PC-3 (cell line): Measurements from ENCODE around the gene COX4I1. TPM values are rescaled to one million over a fixed set of nuclear protein-coding genes. Genes with fewer than 3 reads are reported as not detected.

ENCODE experiments used
- ATAC-seq: fragments of 200-7000 bp; cut with Tn5 transposase; 2 replicates; pipeline ENCODE4 v1.9.1; 2020; ENCODE audit warnings: mild to moderate bottlenecking, moderate library complexity
- BruUV-seq: library from RNA; stranded (reverse); fragments of 400-500 nt; replicated peaks from 2 replicates; lab custom pipeline; 2021; lab: Mats Ljungman, UMichigan
- CTCF ChIA-PET: fragments of 300-600 bp; sonication (Branson Sonifier 250); formaldehyde crosslinking; loops from one replicate; lab custom pipeline; 2022; ENCODE audit warnings: antibody characterized with exemption; lab: Charles Lee
- POLR2A ChIA-PET: fragments of 300-600 bp; sonication (Branson Sonifier 250); formaldehyde crosslinking; loops from one replicate; lab custom pipeline; 2022; ENCODE audit warnings: antibody characterized with exemption; ENCODE audit not compliant: unreplicated experiment; lab: Charles Lee
- DNase-seq: peaks from one replicate; pipeline ENCODE4 v3.0.0-alpha.2; 2015
- H2AFZ ChIP-seq: fragments of 300-600 bp; sonication (generic); 2 replicates; pipeline ENCODE4 v1.6.0; 2016; ENCODE audit warnings: antibody characterized with exemption, low read length
- H3F3A ChIP-seq: fragments of 300-600 bp; sonication (generic); one replicate; pipeline ENCODE4 v1.6.0; 2017; ENCODE audit warnings: antibody characterized with exemption, low read length, control low read depth, mild to moderate bottlenecking; ENCODE audit not compliant: unreplicated experiment
- H3K27ac ChIP-seq: fragments of 300-600 bp; sonication (generic); 2 replicates; pipeline ENCODE4 v1.5.1; 2016; ENCODE audit warnings: mild to moderate bottlenecking, low read length
- H3K27me3 ChIP-seq: fragments of 300-600 bp; sonication (generic); 2 replicates; pipeline ENCODE4 v1.6.1; 2016; ENCODE audit warnings: low read length, mixed read lengths
- H3K36me3 ChIP-seq: fragments of 300-600 bp; sonication (generic); 2 replicates; pipeline ENCODE4 v1.6.1; 2016; ENCODE audit warnings: low read depth, mixed run types, low read length, mixed read lengths
- H3K4me1 ChIP-seq: fragments of 300-600 bp; sonication (generic); 2 replicates; pipeline ENCODE4 v1.5.1; 2016; ENCODE audit warnings: low read length; ENCODE audit not compliant: insufficient read depth
- H3K4me2 ChIP-seq: fragments of 300-600 bp; sonication (generic); 2 replicates; pipeline ENCODE4 v1.6.0; 2016; ENCODE audit warnings: low read length
- H3K4me3 ChIP-seq: fragments of 300-600 bp; sonication (generic); 2 replicates; pipeline ENCODE4 v1.5.1; 2016; ENCODE audit warnings: mild to moderate bottlenecking, low read length, mixed read lengths
- H3K79me2 ChIP-seq: fragments of 300-600 bp; sonication (generic); 2 replicates; pipeline ENCODE4 v1.6.1; 2017; ENCODE audit warnings: low read length, mixed read lengths
- H3K9ac ChIP-seq: fragments of 300-600 bp; sonication (generic); 2 replicates; pipeline ENCODE4 v1.6.0; 2016; ENCODE audit warnings: mild to moderate bottlenecking, low read length
- H3K9me2 ChIP-seq: fragments of 300-600 bp; sonication (generic); replicated peaks from 2 replicates; pipeline ENCODE4 v1.6.1; 2016; ENCODE audit warnings: mixed run types, low read length, mixed read lengths
- H3K9me3 ChIP-seq: fragments of 300-600 bp; sonication (generic); 2 replicates; pipeline ENCODE4 v1.6.1; 2016; ENCODE audit warnings: low read length, mixed read lengths
- H4K20me1 ChIP-seq: fragments of 300-600 bp; sonication (generic); 2 replicates; pipeline ENCODE4 v1.6.1; 2016; ENCODE audit warnings: low read length, mixed read lengths
- CTCF ChIP-seq: fragments of 300-600 bp; sonication (generic); conservative IDR thresholded peaks from 2 replicates; pipeline ENCODE4 v1.5.1; 2017; ENCODE audit warnings: antibody characterized with exemption, low read depth, mild to moderate bottlenecking, low read length
- EZH2 ChIP-seq: fragments of 300-600 bp; sonication (generic); IDR thresholded peaks from one replicate; pipeline ENCODE4 v1.6.1; 2017; ENCODE audit warnings: antibody characterized with exemption, mild to moderate bottlenecking, low read length; ENCODE audit not compliant: unreplicated experiment
- EZH2phosphoT487 ChIP-seq: fragments of 300-600 bp; sonication (generic); IDR thresholded peaks from 2 replicates; pipeline ENCODE4 v1.6.1; 2018; ENCODE audit warnings: mild to moderate bottlenecking, antibody characterized with exemption, low read length, borderline replicate concordance
- intact Hi-C: fragments of 100-400 bp; cut with micrococcal nuclease; formaldehyde crosslinking; loops from 2 replicates; pipeline ENCODE4 v1.9.0; 2023
- total RNA-seq: library from RNA; depleted of rRNA; stranded (reverse); fragments of >200 nt; gene quantifications from 2 replicates; pipeline ENCODE4 v1.2.3, GENCODE V29; 2014

COX4I1 gene
- total RNA-seq, 1 experiment from 2014 or later: 598 TPM

- Histone ChIP-seq H3K27me3 (peaks cover 69% of the 10 kb centered on the region), H3K9me2 (no peaks in the 10 kb centered on the region), H3K4me1 (no peaks in the 10 kb centered on the region), H3F3A (no peaks in the 10 kb centered on the region), H3K9me3 (no peaks in the 10 kb centered on the region), H3K4me2 (no peak overlapping the region), H3K9ac (no peak overlapping the region), H3K27ac (no peak overlapping the region), H2AFZ (no peak overlapping the region), H3K4me3 (no peak overlapping the region), H4K20me1 (no peaks in the 10 kb centered on the region), H3K36me3 (no peaks in the 10 kb centered on the region), H3K79me2 (no peaks in the 10 kb centered on the region)
- ATAC-seq: no peak
- ChIA-PET POLR2A (no interaction called here), CTCF (no interaction called here)
- no peak for TF ChIP-seq EZH2
- no peak for TF ChIP-seq EZH2phosphoT487
- no TSS peak for BruUV-seq
- DNase-seq: no peak
- intact Hi-C loops: no loop called here
Measured at GRCh38 chr16:85832570-85833218, 33.2 kb downstream of the COX4I1 start.

DNA sequence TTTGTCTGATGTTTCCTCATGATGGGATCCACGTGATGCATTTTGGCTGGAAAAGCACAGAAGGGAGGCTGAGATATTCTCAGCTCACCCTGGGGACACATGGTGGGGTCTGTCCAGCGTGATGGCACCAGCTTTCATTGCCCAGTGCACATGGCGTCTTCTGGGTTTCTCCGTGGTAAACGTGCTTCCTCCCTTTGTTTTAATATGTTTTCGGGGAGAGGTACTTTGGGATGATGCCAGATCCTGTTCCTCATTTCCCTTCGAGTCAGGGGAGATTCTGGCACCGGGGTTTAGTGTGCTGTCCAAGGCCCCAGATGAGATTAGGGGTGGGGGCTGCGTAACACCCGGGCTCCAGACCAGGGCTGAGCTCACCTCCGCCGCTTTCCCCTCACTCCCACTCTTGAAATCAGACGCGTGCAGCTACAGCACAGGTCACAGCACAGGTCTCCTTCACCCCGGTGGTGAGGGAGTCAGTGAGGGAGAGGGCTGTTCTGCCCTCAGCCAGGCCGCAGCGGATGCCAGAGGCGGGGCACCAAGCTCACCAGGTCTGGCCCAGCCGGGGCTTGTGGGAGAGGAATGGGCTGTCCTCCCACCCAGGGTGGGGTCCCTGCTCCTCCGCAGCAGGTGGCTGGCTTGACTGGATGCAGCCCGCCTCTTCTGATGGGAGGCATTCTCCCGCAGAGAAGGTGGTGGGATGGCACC is 33.9 kb downstream of the COX4I1 start:
- H3K9me2 ChIP-seq: no peaks in the 10 kb centered on the region
- H3K4me3 ChIP-seq: no peak overlapping the region
- no peak overlapping the region for H3K4me2 ChIP-seq
- TF ChIP-seq EZH2: no peak
- TF ChIP-seq CTCF: no peak
- ChIA-PET CTCF (no interaction called here), POLR2A (no interaction called here)
- no peaks in the 10 kb centered on the region for H4K20me1 ChIP-seq
- no TSS peak for BruUV-seq
- no peaks in the 10 kb centered on the region for H3F3A ChIP-seq
- H3K36me3 ChIP-seq: no peaks in the 10 kb centered on the region
- no peak overlapping the region for H3K9ac ChIP-seq
- H3K9me3 ChIP-seq: no peaks in the 10 kb centered on the region
- H3K27me3 ChIP-seq: peaks cover 69% of the 10 kb centered on the region
- H3K27ac ChIP-seq: no peak overlapping the region
- DNase-seq (no peak), ATAC-seq (no peak)
- H3K4me1 ChIP-seq: no peaks in the 10 kb centered on the region
- intact Hi-C loops: no loop called here
- H3K79me2 ChIP-seq: no peaks in the 10 kb centered on the region
- H2AFZ ChIP-seq: no peak overlapping the region

DNA sequence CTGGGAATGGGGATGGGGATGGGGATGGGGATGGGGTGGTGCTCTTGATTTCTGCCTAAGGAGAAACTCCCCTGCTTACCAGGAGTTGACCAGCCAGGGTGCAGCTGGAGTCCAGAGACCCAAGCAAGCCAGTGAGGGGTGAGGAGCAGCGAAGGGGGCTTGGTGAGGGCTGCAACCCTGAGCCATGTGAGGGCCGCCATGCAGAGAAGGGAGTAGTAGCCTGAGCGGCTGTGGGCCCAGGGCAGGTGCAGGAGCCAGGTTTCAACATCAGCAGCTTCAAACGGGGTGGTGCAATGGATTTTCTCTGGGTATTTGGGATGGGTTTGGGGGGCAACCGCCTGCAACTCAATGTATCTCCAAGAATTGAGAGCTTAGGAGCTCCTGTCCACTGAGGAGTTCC is 35.2 kb downstream of the COX4I1 start:
- no peak overlapping the region for H3K27ac ChIP-seq
- POLR2A ChIA-PET: no interaction called here

More for the DNA sequence above, 35.2 kb downstream of the COX4I1 start:
- Histone ChIP-seq H3K36me3 (no peaks in the 10 kb centered on the region), H3F3A (no peaks in the 10 kb centered on the region), H4K20me1 (no peaks in the 10 kb centered on the region), H3K9ac (no peak overlapping the region), H3K79me2 (no peaks in the 10 kb centered on the region), H3K9me2 (no peaks in the 10 kb centered on the region), H3K4me2 (no peak overlapping the region), H2AFZ (no peak overlapping the region), H3K27me3 (peaks cover 71% of the 10 kb centered on the region), H3K9me3 (no peaks in the 10 kb centered on the region), H3K4me3 (no peak overlapping the region), H3K4me1 (no peaks in the 10 kb centered on the region)
- CTCF ChIA-PET: no interaction called here
- intact Hi-C loops: no loop called here
- no TSS peak for BruUV-seq
- DNase-seq: no peak
- no peak for ATAC-seq
- TF ChIP-seq EZH2 (no peak), EZH2phosphoT487 (no peak)
